ENCODE results near the gene TOMM40L.

Gene TOMM40L

GRCh38 chr1:161196521-161197451 is 29.1 kb upstream of the TOMM40L start:
- peak; percentile 42 for DNase-seq

- DNase-seq = no peak
Measured at GRCh38 chr1:161197560-161198193, 28.2 kb upstream of the TOMM40L start.

- peak; percentile 71 for DNase-seq
Measured at GRCh38 chr1:161198194-161198896, 27.5 kb upstream of the TOMM40L start.

GRCh38 chr1:161198897-161199431 is 26.9 kb upstream of the TOMM40L start, which contains the start of gene ADAMTS4:
TSS of gene ADAMTS4 (minus strand) at chr1:161199054. CDS start at chr1:161198627, 427 bp downstream.
- DNase-seq = no peak

GRCh38 chr1:161199506-161200139 is 26.2 kb upstream of the TOMM40L start:
- no peak for DNase-seq

GRCh38 chr1:161200421-161200991 is 25.4 kb upstream of the TOMM40L start:
- no peak for DNase-seq

GRCh38 chr1:161200992-161201835 is 24.6 kb upstream of the TOMM40L start:
- no peak for DNase-seq

GRCh38 chr1:161201836-161202712 is 23.8 kb upstream of the TOMM40L start, which contains the start of gene NDUFS2:
TSS of gene NDUFS2 (plus strand) at chr1:161202367. CDS start at chr1:161202386, 19 bp downstream.
- DNase-seq = peak; percentile 92

GRCh38 chr1:161206411-161207140 is 19.3 kb upstream of the TOMM40L start:
- DNase-seq = no peak

- DNase-seq = no peak
Measured at GRCh38 chr1:161207173-161207572, 18.7 kb upstream of the TOMM40L start.

- peak; percentile 52 for DNase-seq
Measured at GRCh38 chr1:161209790-161210409, 16.0 kb upstream of the TOMM40L start.

- no peak for DNase-seq
Measured at GRCh38 chr1:161214369-161214768, 11.5 kb upstream of the TOMM40L start.

GRCh38 chr1:161215076-161215475 is 10.8 kb upstream of the TOMM40L start, which contains the start of gene FCER1G:
TSS of gene FCER1G (plus strand) at chr1:161215295. CDS start at chr1:161215322, 27 bp downstream.
- DNase-seq = no peak

GRCh38 chr1:161216945-161217712 is 8.7 kb upstream of the TOMM40L start:
- no peak for DNase-seq

- DNase-seq = no peak
Measured at GRCh38 chr1:161217831-161218230, 8.0 kb upstream of the TOMM40L start.

GRCh38 chr1:161218301-161219077 is 7.4 kb upstream of the TOMM40L start:
- no peak for DNase-seq
